Dedifferentiated amniotic fluid mesenchymal stem cell (primary cell): ENCODE results near the gene PALM2AKAP2.

ENCODE experiments used
- DNase-seq: peaks from one replicate; pipeline ENCODE4 v3.0.0-alpha.2; 2016; ENCODE audit errors: extremely low spot score

The PALM2AKAP2 gene

DNA sequence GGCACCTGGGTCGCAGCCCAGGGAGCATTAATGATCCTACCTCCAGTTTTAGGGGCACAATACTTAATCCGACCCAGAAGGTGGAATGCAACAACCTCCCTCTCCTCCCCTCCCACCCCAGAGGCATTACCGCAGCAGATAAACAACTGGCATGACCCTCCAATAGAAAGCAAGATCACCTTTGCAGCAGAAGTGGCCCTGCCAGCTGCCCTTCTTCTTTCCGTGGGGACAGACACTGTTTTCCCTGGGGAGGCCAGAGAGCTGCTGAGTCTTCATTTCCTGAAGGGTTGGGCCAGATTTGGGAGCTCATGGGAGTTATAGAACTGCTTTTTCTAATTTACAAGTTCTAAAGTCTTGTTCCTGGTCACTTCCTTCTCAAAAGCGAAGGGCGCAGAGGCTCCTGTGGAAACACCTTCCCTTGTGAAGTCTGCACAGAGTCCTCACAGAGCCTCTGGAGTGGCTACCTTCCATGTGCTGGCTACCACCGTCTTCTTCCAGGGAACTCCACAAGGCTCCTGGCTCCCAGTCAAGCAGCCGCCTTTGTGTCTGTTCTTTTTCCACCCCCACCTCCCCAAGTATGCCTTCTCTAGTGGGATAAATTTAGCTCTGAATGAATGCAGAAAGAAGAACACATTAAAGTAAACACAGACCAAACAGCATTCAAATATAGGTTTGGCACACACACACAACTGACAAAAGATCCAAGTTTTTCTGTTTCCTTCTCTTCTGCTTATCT, 8.0 kb upstream of the PALM2AKAP2 start:
- DNase-seq: no peak

DNA sequence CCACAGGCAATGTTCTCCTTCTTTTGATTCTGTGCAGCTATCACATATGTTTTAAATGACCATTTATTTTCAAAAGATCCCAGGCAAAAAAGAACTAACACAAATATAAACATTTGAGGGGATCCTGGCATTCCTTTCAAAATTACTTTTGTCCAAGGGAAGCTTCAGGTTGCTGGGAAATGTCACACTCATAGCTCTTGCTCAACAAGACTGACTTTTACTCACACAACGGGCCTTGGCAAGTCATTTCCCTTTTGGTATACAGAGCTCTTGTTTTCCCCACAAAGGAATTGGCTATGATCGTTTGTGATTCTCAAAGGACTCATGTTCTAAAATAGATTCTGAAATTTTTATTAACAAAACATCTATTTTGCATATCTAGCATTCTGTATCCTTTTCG, 4.5 kb upstream of the PALM2AKAP2 start:
- no peak for DNase-seq

DNA sequence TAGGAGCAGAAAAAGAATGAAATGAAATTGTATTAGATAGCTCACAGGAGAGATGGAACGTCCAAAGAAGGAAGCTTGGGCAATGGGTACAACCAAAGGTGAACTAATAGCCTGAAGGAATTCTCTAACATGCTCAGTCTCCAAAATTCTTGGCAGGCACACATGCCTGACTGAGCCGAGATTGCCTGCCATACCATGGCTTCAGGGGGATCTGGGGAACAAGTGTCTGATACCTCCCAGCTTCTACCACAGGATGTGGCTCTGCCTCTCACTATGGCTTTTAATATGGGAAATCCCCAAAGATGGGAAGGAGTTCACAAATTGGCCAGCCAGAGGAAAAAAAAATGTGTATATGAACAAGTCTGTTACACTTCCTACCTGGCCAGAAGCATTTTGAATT, 3.6 kb upstream of the PALM2AKAP2 start:
- DNase-seq: no peak

DNA sequence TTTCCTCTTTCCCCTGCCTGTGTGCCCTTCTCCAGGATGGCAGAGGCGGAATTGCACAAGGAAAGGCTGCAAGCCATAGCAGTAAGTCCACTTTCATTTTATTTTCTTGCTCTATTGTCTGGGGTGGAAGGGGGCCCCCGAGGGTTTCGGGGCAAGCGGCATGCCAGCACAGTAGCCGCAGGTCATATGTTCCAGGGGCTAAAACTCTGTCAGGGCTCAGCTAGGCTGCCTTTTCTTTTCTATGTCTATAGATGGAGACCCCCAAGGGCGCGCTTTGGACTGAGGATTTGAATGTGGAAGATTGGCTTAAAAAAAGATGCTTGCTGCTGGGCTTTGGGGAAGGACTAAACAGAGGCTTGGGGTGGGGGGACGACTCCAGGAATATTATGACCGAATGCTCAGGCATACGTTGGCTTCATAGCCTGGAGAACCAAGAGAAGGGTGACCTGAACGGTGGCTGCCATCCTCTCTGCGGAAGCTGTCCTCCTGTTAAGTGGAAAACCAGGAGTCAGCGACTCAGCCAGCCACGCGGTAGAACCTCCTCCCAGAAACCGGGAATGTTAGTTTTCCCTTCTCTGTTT, 545 bp downstream of the PALM2AKAP2 start:
- no peak for DNase-seq

DNA sequence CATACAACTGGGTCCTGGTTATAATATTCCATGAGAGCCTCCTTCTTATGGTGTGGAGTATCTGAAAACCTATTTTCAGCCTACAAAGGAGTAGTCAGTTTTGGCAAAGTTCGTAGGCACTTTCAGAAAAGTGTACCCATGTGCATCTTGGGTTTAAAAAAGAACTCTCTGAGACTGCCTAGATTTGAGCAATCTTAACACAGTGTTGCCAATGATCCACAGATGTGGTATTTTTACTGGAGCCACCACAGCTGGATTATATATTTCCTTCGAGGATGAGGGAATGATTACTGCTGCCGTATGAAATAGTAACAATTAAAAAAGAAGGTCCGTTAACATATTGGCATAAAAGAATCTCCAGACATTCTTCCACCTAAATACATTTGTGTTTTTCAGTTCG, 1.1 kb downstream of the PALM2AKAP2 start:
- no peak for DNase-seq

DNA sequence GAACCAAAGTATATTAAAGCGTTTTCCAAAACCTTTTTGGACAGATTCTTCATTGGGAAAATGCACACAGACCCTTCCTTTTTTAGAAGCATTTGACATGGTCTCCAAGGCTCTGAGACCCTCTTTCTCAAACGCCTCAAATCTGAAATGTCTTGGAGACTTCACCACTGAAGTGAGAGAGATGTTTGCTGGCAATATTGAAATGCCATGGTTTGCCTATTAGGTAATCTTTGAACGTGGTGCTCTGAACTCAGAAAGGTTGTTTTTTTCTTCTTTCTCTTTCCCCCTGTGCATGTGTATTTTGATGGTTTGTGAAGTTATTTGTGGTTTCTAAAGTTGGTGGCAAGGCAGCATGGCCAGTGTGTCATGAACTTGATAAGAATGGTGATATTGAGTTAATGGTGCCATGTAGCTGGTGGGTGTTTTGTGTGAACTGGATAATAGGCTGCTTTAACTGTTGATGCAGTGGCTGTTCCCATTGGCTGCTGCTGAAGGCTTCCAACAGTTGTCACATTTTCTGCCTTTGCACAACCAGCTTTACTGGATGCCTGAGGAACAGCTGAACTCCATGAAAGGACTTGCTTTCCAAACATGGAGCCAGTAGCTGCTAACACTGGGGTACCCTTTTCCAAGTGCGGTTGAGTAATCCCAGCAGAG, 1.7 kb downstream of the PALM2AKAP2 start:
- no peak for DNase-seq

DNA sequence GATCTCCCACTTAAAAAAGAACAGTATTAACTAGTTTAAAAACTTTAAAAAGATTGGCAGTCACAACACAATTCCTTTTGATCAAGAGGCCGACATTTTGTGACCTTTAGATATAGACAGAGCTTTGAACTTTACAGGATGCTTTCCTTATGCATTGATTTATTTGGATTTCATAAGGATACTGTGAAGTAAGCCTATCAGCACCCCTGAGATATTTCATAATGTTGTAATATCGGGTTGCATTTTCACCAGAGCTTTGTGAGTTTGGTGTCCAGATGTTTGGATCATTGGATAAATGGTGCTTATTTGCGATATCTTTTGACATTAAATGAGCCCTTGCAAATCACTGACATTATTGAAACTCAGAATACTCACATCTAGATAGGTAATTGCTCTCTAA, 7.7 kb downstream of the PALM2AKAP2 start:
- DNase-seq: no peak

DNA sequence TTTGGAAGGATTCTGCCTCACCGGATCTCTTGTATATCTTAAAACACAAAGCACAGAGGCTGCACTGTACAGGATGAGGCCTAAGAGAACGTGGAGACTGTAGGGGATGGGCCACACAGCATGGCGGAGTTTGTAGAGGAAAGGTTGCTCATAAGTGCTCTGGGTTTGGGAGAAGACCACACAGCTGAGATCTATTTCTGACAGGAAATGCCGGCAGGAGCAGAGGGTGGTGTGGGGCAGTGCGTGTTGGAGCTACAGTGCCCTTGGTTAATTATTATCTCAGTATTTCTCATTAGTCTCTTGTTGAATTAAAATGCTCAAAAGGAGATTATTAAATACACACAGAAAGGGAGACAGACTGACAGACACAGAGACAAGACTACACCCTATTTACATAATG, 9.6 kb downstream of the PALM2AKAP2 start:
- no peak for DNase-seq

DNA sequence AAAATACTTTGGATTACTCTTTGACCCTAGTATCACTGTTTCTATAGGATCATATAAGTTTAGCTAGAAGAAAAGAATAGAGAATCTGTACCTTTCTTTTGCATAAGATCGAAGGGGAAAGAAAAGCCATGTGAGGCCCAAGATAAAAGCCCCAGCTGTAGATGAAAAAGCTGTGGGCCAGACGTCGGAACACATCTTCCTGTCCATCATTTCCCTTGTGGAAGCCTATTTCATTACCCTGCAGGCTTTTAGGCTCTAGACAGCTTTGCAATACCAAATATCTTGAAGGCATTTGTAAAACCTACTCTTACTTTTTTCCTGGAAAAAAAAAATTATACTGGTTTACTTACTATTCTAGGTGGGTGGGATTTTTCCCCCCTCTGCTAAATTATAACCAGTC, 10.0 kb downstream of the PALM2AKAP2 start:
- no peak for DNase-seq

DNA sequence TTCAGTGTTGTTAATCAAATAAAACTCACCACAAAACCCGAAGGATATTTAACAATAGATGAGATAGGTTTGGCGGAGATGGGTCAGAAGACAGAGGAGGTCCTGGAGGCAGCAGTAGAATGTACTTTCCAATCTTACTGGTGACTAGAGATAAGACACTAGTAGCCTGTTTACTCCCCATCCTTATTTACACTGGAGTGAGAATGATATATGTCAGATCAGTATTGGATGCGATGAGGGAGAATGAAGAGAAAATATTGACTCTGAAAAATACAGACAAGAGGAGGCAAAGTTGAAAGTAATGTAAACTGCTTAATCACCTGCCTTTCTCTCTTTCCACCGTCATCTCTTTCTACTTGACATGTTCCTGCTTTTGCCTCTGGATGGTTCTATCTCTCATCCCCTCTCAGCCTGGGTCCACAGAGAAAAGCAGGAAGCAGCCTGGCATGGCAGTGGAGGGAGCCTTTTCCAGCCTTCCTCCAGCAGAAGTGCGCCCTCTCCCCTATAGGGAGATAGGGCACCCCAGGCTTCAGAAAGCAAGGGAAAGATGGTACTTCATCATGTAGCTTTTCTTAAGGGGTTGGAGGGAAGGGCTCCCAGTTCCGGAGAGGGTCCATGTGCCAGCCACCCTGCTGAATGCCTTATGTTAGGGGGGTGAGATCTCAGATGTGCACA, 11.1 kb downstream of the PALM2AKAP2 start:
- no peak for DNase-seq

DNA sequence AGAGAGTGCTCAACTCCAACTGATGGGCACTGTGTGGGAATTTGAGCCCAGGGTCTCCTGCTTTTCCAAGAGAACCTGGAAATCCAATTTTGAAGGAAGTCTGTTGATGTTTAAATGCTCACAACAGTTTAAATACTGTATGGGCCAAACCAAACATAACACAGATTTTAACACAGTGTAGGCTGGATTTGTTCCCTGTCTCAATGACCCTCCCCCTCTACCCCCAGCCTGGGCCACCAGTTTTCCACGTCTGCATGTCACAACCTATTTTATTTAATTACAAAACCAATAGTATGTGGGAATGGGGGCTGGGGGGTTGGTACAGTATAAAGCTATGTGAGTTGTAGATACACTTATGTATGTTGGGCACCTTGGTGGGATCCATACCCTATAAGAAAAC, 11.7 kb downstream of the PALM2AKAP2 start:
- no peak for DNase-seq

DNA sequence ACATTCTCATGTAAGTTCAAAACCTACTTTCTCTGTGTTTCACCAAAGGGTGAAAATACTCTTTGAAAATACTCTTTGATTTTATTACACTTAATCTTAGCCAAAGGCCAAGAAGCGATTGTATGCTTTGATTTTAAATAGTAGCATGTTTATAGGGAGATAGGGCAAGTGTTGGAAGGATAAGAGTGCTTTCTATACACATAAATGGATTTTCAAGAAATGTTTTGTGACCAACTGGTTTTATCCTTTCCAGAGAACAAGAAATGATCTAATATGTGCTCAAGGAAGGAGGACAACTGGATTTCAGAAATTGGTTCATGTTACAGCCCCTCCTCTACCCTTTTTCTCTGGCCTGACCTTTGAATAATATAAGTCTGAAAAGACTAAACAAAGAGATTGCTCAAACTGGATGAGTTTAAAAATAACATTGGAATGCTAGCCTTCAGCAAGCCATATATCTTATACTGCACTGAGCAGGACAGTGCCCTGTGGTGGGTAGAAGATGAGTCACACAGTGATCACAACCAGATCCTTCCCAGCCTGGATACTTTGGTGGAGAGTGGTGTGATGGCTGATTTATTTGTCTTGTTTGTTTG, 13.1 kb downstream of the PALM2AKAP2 start:
- DNase-seq: peak; percentile 83

DNA sequence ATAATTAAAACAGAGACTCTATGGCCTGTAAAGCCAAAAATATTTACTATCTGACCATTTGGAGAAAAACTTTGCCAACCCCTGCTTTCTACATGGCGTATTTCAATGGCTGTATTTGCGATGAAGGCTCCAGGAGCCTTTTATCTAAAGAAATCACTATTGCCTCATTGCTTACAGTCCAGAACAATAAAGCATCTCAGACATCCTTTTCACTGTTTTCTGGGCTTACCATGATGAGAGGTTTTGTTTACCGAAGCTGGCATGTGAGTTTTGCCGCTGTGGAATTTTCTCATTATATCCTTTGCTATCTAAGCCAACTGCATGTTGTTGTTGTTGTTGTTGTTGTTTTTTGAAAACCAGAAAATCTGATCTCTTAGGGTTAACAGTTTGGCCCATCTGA, 13.9 kb downstream of the PALM2AKAP2 start:
- no peak for DNase-seq

DNA sequence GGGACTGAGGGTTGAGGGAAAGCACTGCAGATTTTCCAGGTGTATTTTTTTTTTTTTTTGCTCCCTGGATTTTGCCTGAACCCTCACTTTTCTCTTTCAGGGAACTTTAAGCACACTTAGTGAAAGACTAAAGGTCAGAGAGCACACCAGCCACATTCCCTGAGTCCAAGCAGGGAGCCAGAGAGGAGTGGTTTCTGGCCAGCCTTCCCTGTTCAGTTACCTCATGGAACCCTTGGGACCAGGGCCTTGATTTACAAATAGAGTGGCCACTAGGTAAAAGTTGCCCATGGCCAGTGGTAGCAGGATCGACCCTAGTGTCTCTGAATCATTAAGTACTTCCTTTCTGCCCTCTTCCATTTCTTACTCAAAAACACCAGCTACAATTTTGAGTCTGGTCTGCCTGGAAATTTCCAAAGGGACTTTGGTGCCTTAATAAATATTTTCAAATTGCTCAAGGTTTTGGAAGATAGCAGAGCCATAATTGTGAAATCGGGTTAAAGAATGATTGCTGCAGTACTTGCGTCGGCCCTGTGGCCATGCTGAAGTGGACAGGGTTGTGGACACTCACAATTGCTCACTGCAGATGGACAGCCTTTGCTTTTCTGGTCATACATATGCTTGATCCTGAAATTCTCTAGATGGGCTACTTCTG, 14.5 kb downstream of the PALM2AKAP2 start:
- DNase-seq: no peak

DNA sequence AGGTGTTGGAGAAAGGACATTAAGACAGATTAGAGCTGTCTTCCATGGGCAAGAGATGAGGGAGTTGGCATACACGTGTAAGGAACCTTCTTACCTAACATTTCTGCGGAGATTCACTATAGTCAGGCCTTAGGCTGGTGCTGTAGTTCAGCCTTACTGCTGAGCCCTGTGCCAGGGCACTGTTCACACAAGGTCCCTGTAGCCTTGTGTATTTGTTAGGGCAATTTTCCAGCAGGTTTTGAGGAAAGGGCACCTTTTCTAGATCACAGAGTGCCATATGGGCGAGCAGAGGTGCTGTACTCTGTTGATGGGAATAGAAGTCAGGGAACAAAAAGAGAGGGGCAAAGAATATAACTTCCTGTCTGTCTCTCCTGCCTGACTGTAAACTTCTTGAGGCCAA, 15.6 kb downstream of the PALM2AKAP2 start:
- DNase-seq: no peak

DNA sequence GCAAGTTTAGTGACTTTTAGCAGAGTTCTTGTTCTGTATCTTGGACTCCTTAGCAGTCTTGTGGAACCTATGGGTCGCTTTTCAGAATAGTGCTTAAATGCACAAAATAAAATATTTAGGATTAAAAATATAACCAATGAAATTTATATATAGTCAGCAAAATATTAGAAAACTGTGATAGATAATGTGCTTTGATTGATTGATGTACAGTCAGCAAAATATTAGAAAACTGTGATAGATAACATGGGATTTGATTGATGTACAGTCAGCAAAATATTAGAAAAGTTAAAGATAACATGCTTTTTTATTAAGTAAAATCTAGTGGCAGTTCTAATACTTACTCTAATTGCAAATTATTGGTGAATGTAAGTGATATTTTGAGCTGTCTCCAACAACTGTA, 16.1 kb downstream of the PALM2AKAP2 start:
- DNase-seq: no peak

DNA sequence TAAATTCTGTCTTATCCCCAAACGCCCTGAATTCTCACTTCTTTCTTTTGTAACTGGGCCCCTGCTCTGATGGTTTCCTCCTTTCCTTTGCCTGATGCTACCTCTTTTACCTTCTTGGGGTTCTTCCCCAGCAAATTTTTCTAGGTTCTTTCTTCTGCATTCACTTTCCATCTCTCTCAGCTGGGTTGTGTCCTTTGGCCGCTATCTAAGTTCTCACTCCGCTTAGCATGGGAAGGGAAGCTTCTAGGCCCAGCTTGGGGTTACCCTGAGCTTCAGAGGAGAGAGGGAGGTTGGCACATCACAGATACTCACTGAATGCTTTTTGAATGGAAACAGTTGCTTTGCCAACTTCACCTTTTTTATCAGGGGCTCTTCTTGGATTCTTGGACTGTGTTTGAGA, 17.0 kb downstream of the PALM2AKAP2 start:
- DNase-seq: no peak

DNA sequence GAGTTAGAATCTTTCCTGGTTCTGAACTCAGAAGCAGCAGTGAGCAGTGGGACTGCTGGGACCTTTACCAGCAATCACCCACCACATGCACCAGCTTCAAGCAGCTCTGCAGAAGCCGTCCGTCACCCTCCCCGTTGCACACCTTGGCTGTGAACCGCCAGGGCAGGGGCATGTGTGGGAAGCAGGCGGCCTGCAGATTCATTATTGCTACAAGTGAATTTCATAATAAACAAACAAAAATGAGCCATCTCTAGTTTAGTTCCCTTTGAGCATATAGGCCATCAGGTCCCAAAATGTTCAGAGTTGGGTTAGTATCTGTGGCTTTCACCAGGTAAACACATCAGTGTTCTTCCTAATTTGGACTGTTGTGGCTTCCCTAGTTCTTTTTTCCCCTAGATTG, 17.5 kb downstream of the PALM2AKAP2 start:
- DNase-seq: no peak

DNA sequence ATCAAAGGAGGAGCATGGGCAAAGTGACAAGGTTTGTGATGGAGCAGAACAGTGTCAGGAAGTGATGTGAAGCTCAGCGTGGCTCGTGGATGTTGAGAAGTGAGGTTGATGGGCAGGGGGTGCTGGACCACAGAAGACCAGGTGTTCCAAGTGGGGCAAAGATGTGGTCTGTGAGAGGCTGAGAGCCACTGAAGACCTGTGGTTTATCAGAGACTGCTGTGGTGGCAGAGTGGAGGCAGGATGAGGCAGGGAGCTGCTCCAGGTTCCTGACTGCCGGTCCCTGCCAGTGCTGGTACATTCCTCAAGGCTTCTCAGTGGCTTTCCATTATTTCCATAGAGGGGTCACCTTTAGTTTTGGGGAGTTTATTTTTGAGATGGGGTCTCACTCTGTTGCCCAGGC, 19.1 kb downstream of the PALM2AKAP2 start:
- DNase-seq: no peak

DNA sequence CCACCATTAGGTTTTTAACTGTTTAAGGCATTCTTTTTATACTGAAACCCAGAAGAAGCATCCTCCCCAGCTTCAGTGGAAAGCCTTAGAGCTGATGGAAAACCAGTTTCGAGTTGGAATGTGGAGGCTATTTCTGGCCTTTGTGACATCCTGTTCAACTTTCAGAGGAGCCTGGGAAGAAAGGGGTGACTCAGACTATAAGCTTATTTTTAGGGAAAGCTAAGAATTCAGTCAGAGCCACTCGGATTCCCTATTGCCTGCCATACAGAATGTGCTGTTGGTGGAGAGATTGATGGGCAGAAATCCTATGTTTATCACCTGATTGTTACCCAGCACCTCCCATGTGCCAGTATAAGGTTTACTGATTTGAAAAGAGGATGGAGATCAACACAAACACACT, 19.8 kb downstream of the PALM2AKAP2 start:
- peak; percentile 47 for DNase-seq

DNA sequence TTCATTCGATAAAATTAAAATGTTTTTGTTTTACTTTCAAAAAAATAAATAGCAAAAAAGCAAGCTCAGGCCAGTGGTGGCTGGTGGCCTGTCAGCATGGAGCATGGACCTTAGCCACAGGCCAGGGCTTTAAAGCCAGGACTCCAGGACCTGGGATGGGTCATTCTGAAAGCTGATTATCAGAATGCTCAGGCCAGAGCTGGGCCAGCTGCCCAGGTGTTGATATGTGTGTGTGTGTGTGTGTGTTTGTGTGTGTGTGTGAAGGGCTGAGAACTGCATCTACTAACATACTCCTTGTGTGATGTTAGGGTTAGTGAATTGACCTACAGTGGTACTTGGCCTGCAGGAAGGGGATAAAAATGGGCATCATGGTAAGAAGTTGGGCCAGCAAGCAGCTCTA, 21.5 kb downstream of the PALM2AKAP2 start:
- no peak for DNase-seq

DNA sequence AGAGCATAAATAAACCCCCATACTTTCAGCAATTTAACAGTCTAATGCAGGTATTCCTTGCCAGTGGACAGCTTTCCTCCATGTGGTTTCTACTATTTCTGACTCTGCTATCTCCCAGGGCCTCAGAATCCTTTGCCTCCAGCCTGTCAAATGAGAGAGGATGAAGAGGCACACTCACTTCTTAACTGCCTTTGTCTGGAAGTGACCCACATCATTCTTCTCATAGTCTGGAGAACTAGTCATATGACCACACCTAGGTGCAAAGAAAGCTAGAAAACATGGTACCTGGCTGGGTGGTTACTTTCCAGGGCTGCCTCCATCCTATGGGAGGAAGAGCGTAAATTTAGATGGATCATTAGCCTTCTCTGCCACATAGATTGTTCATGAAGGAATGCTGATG, 22.5 kb downstream of the PALM2AKAP2 start:
- DNase-seq: no peak
